Activated CD8-positive, alpha-beta T cell treated with anti-CD3 and anti-CD28 coated beads, Interleukin-2, amount 10 ng/mL, durations not matched to agents 7 days and 5 days (primary cell): Measurements from ENCODE around the gene TF. TPM values are rescaled to one million over a fixed set of nuclear protein-coding genes. Genes with fewer than 3 reads are reported as not detected.

Experiments
- ATAC-seq: fragments of 150-1000 bp; cut with Tn5 transposase; one replicate; pipeline ENCODE4 v1.10.0; 2021; ENCODE audit warnings: moderate library complexity
- CTCF ChIA-PET: fragments of 350-600 bp; sonication (Branson Sonifier 250); formaldehyde crosslinking; loops from one replicate; lab custom pipeline; 2021; ENCODE audit warnings: antibody characterized with exemption; lab: Charles Lee
- POLR2A ChIA-PET: fragments of 350-600 bp; sonication (Branson Sonifier 250); formaldehyde crosslinking; loops from one replicate; lab custom pipeline; 2021; ENCODE audit warnings: antibody characterized with exemption; lab: Charles Lee
- DNase-seq: peaks from one replicate; pipeline ENCODE4 v3.0.0-alpha.2; 2020
- H3K27ac Mint-ChIP-seq: one replicate; pipeline ENCODE4 v1.8.0; 2021; ENCODE audit warnings: mild to moderate bottlenecking, mixed read lengths
- H3K27me3 Mint-ChIP-seq: one replicate; pipeline ENCODE4 v1.8.0; 2021; ENCODE audit warnings: low read depth, mixed read lengths
- H3K36me3 Mint-ChIP-seq: one replicate; pipeline ENCODE4 v1.8.0; 2021; ENCODE audit warnings: low read depth, mixed read lengths
- H3K4me1 Mint-ChIP-seq: one replicate; pipeline ENCODE4 v1.8.0; 2021; ENCODE audit warnings: low read depth, mixed read lengths
- H3K4me3 Mint-ChIP-seq: one replicate; pipeline ENCODE4 v1.8.0; 2021; ENCODE audit warnings: mild to moderate bottlenecking, mixed read lengths
- H3K9me3 Mint-ChIP-seq: one replicate; pipeline ENCODE4 v1.8.0; 2022; ENCODE audit warnings: mixed read lengths; ENCODE audit not compliant: insufficient read depth
- total RNA-seq, 2 experiments: library from RNA; stranded (reverse); gene quantifications; one replicate each; pipeline ENCODE4 v1.2.3, GENCODE V29; 2021

Gene TF
- total RNA-seq, 2 experiments from 2014 or later = 0.03 to 0.05 TPM

DNA sequence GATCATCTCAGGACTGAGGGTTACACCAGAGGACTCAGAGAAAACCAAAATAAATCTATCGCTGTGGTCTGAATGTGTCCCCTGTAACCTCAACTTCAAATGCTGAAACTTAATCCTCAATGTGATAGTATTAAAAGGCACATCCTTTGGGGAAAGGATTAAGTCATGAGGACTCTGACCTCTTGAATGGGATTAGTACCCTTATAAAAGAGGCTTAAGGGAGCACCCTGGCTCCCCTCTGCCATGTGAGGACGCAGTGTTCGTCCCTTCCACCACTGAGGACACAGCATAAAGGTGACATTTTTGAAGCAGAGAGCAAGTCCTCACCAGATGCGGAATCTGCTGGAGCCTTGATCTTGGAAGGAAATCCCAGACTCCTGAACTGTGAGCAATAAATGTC is 98.9 kb downstream of the TF start:
- ChIA-PET POLR2A (no interaction called here), CTCF (no interaction called here)
- H3K4me3 Mint-ChIP-seq = no peak overlapping the region
- ATAC-seq (no peak), DNase-seq (no peak)
- H3K36me3 Mint-ChIP-seq = no peaks in the 10 kb centered on the region
- no peaks in the 10 kb centered on the region for H3K9me3 Mint-ChIP-seq
- H3K27ac Mint-ChIP-seq = no peak overlapping the region
- peaks cover 27% of the 10 kb centered on the region for H3K27me3 Mint-ChIP-seq
- H3K4me1 Mint-ChIP-seq = no peaks in the 10 kb centered on the region

Other genes starting within 250 kb of the TF start
- gene CDV3, start 172.7 kb upstream of the TF start, total RNA-seq = 100 to 1,000 TPM; 195 TPM
- 10 to 100 TPM; 96.1 to 98.7 TPM for gene TOPBP1, start 84.5 kb upstream of the TF start, total RNA-seq
- gene SRPRB, start 59.4 kb downstream of the TF start, total RNA-seq = 10 to 100 TPM; 45.3 to 48.1 TPM
- gene RAB6B, start 149.5 kb downstream of the TF start, total RNA-seq = 1 to 10 TPM in 1 of 2 experiments, under 1 TPM in 1; 0.68 to 1.2 TPM